Hippocampal formation (tissue), 2 donors: ENCODE measurements around the gene RASGRF2.
"Not testable (repeated sequence)": the region's sequence is repeated elsewhere in the genome, so short reads cannot be mapped to it uniquely, and the experiment has no call there.

Source experiments
- DNase-seq, 2 donors: peaks; one replicate each; lab custom pipeline; 2025; lab: John Stamatoyannopoulos, UW

The RASGRF2 gene

GRCh38 chr5:80986382-80986781 lies 26.2 kb downstream of the RASGRF2 start:
- DNase-seq: no peak

GRCh38 chr5:80987078-80987766 lies 27.1 kb downstream of the RASGRF2 start:
- peak in 1 of 2 donors; percentile 56 for DNase-seq

GRCh38 chr5:80988419-80988935 lies 28.3 kb downstream of the RASGRF2 start:
- DNase-seq: no peak

GRCh38 chr5:80989883-80990282 lies 29.7 kb downstream of the RASGRF2 start:
- DNase-seq: no peak

GRCh38 chr5:80990527-80990926 lies 30.4 kb downstream of the RASGRF2 start:
- no peak for DNase-seq

- no peak for DNase-seq
Observed at GRCh38 chr5:80990971-80991370, 30.8 kb downstream of the RASGRF2 start.

- no peak for DNase-seq
Observed at GRCh38 chr5:80995908-80996307, 35.7 kb downstream of the RASGRF2 start.

GRCh38 chr5:80998590-80998979 lies 38.4 kb downstream of the RASGRF2 start:
- DNase-seq: no peak

- no peak for DNase-seq
Observed at GRCh38 chr5:81003811-81004386, 43.7 kb downstream of the RASGRF2 start.

- no peak for DNase-seq
Observed at GRCh38 chr5:81005708-81006107, 45.5 kb downstream of the RASGRF2 start.

- no peak for DNase-seq
Observed at GRCh38 chr5:81006231-81006630, 46.1 kb downstream of the RASGRF2 start.

GRCh38 chr5:81006947-81007636 lies 46.9 kb downstream of the RASGRF2 start:
- no peak for DNase-seq

- DNase-seq: no peak
Observed at GRCh38 chr5:81007637-81008027, 47.5 kb downstream of the RASGRF2 start.

GRCh38 chr5:81010336-81011169 lies 50.4 kb downstream of the RASGRF2 start:
- no peak for DNase-seq

GRCh38 chr5:81014348-81014747 lies 54.2 kb downstream of the RASGRF2 start:
- no peak for DNase-seq

- DNase-seq: no peak
Observed at GRCh38 chr5:81016116-81016515, 56.0 kb downstream of the RASGRF2 start.

- no peak for DNase-seq
Observed at GRCh38 chr5:81017320-81017719, 57.2 kb downstream of the RASGRF2 start.

GRCh38 chr5:81018608-81019007 lies 58.4 kb downstream of the RASGRF2 start:
- DNase-seq: not testable (repeated sequence)

- DNase-seq: no peak
Observed at GRCh38 chr5:81019748-81020147, 59.6 kb downstream of the RASGRF2 start.

- DNase-seq: no peak
Observed at GRCh38 chr5:81020478-81021167, 60.5 kb downstream of the RASGRF2 start.

GRCh38 chr5:81021486-81021885 lies 61.3 kb downstream of the RASGRF2 start:
- DNase-seq: no peak
